ENCODE measurements around the gene PAWR.

- TF ChIP-seq CTCF (IDR thresholded peaks at IDR 0.05), result no peak
- no peak for TF ChIP-seq POLR2A (IDR thresholded peaks at IDR 0.05)
- no peak for TF ChIP-seq POLR2AphosphoS5 (IDR thresholded peaks at IDR 0.05)
Measured at GRCh38 chr12:79682593-79682992, 8.2 kb downstream of the PAWR start.
